Osteoblast (primary cell): ENCODE measurements around the gene TNK2. TPM values are rescaled to one million over a fixed set of nuclear protein-coding genes. Genes with fewer than 3 reads are reported as not detected.

ENCODE experiments used
- DNase-seq: peaks from one replicate; pipeline ENCODE4 v3.0.0; 2011; ENCODE audit warnings: low spot score, mixed read lengths; ENCODE audit not compliant: insufficient read length; ENCODE audit errors: missing footprints
- H2AFZ ChIP-seq: 2 replicates; pipeline ENCODE4 v1.6.0; 2011; ENCODE audit warnings: mild to moderate bottlenecking, low read length
- H3K27ac ChIP-seq: 2 replicates; pipeline ENCODE4 v1.5.1; 2011; ENCODE audit warnings: mild to moderate bottlenecking, low read depth, low read length, moderate library complexity
- H3K27me3 ChIP-seq: 2 replicates; pipeline ENCODE4 v1.6.0; 2012; ENCODE audit warnings: mild to moderate bottlenecking, control low read depth, inconsistent platforms, low read length, moderate library complexity; ENCODE audit not compliant: insufficient read depth
- H3K36me3 ChIP-seq: 2 replicates; pipeline ENCODE4 v1.5.1; 2011; ENCODE audit warnings: mild to moderate bottlenecking, low read length, control low read depth, moderate library complexity; ENCODE audit not compliant: insufficient read depth
- H3K4me1 ChIP-seq: 2 replicates; pipeline ENCODE4 v1.5.1; 2011; ENCODE audit warnings: mild to moderate bottlenecking, low read length, control low read depth, moderate library complexity; ENCODE audit not compliant: insufficient read depth
- H3K4me2 ChIP-seq: 2 replicates; pipeline ENCODE4 v1.6.0; 2011; ENCODE audit warnings: mild to moderate bottlenecking, low read length; ENCODE audit not compliant: insufficient read depth
- H3K4me3 ChIP-seq: fragments of 200-600 bp; sonication (generic); 3 replicates; pipeline ENCODE4 v1.5.1; 2012; ENCODE audit warnings: mild to moderate bottlenecking, low read length, inconsistent platforms; ENCODE audit not compliant: insufficient read depth
- H3K79me2 ChIP-seq: 2 replicates; pipeline ENCODE4 v1.6.0; 2012; ENCODE audit warnings: mild to moderate bottlenecking, low read length, control low read depth, inconsistent platforms; ENCODE audit not compliant: insufficient read depth
- H3K9me3 ChIP-seq: 2 replicates; pipeline ENCODE4 v1.5.1; 2011; ENCODE audit warnings: low read depth, low read length, control low read depth
- H4K20me1 ChIP-seq: 2 replicates; pipeline ENCODE4 v1.6.0; 2012; ENCODE audit warnings: mild to moderate bottlenecking, low read length, control low read depth; ENCODE audit not compliant: insufficient read depth
- CTCF ChIP-seq: IDR thresholded peaks from 2 replicates; pipeline ENCODE4 v1.5.1; 2011; ENCODE audit warnings: mild to moderate bottlenecking, low read depth, low read length, moderate library complexity; ENCODE audit errors: extremely low read depth
- total RNA-seq: library from RNA; depleted of rRNA; stranded (reverse); fragments of >200 nt; gene quantifications from 2 replicates; pipeline ENCODE4 v1.2.3, GENCODE V29; 2012

TNK2 gene
- total RNA-seq, 1 donor, result 11.6 TPM

- H3K4me3 ChIP-seq, result peak overlapping the region; percentile 83
- peak overlapping the region; percentile 77 for H2AFZ ChIP-seq
- H3K27me3 ChIP-seq, result no peaks in the 10 kb centered on the region
- DNase-seq, result peak; percentile 93
- H3K4me2 ChIP-seq, result peak overlapping the region; percentile 100
- peak overlapping the region; percentile 78 for H3K27ac ChIP-seq
- peaks cover 66% of the 10 kb centered on the region for H3K4me1 ChIP-seq
- no peaks in the 10 kb centered on the region for H3K9me3 ChIP-seq
- TF ChIP-seq CTCF, result no peak
- no peaks in the 10 kb centered on the region for H3K36me3 ChIP-seq
- H4K20me1 ChIP-seq, result peaks cover 20% of the 10 kb centered on the region
- H3K79me2 ChIP-seq, result peaks cover 52% of the 10 kb centered on the region
Measured at GRCh38 chr3:195895861-195896360, 12.4 kb downstream of the TNK2 start.

- Histone ChIP-seq H3K36me3 (no peaks in the 10 kb centered on the region), H4K20me1 (peaks cover 20% of the 10 kb centered on the region), H3K9me3 (no peaks in the 10 kb centered on the region), H3K4me3 (peak overlapping the region; percentile 83), H3K27me3 (no peaks in the 10 kb centered on the region), H3K79me2 (peaks cover 48% of the 10 kb centered on the region), H3K27ac (peak overlapping the region; percentile 74), H2AFZ (peak overlapping the region; percentile 82), H3K4me2 (peak overlapping the region; percentile 100), H3K4me1 (peaks cover 60% of the 10 kb centered on the region)
- TF ChIP-seq CTCF, result no peak
- peak; percentile 95 for DNase-seq
Measured at GRCh38 chr3:195895078-195895860, 13.1 kb downstream of the TNK2 start.

GRCh38 chr3:195893916-195894465 is 14.4 kb downstream of the TNK2 start:
- no peak for TF ChIP-seq CTCF
- no peak overlapping the region for H2AFZ ChIP-seq
- no peaks in the 10 kb centered on the region for H3K36me3 ChIP-seq
- no peaks in the 10 kb centered on the region for H3K27me3 ChIP-seq
- H3K4me3 ChIP-seq, result peak overlapping the region; percentile 83
- DNase-seq, result peak; percentile 60
- peaks cover 20% of the 10 kb centered on the region for H4K20me1 ChIP-seq
- no peaks in the 10 kb centered on the region for H3K9me3 ChIP-seq
- H3K4me2 ChIP-seq, result peak overlapping the region; percentile 100
- H3K27ac ChIP-seq, result peak overlapping the region; percentile 74
- peaks cover 57% of the 10 kb centered on the region for H3K4me1 ChIP-seq
- H3K79me2 ChIP-seq, result peaks cover 49% of the 10 kb centered on the region

- Histone ChIP-seq H3K27ac (no peak overlapping the region), H3K4me1 (peaks cover 57% of the 10 kb centered on the region), H4K20me1 (peaks cover 20% of the 10 kb centered on the region), H3K4me3 (no peak overlapping the region), H3K36me3 (no peaks in the 10 kb centered on the region), H2AFZ (no peak overlapping the region), H3K4me2 (no peak overlapping the region), H3K27me3 (no peaks in the 10 kb centered on the region), H3K9me3 (no peaks in the 10 kb centered on the region), H3K79me2 (peaks cover 50% of the 10 kb centered on the region)
- DNase-seq, result peak; percentile 41
- no peak for TF ChIP-seq CTCF
Measured at GRCh38 chr3:195893516-195893915, 14.8 kb downstream of the TNK2 start.
